GM23338 (cell line): ENCODE measurements around the gene GNLY.

Experiments used
- CREB1 ChIP-seq: fragments of 250-450 bp; sonication (Bioruptor Pico); IDR thresholded peaks from 2 replicates; pipeline ENCODE4 v1.5.0; 2020; ENCODE audit warnings: low read depth, mild to moderate bottlenecking, moderate library complexity
- CTCF ChIP-seq, 2 experiments: fragments of 200-600 bp in 1 of 2; sonication (generic) in 1 of 2; conservative IDR thresholded peaks; 2 replicates each; pipeline versions ENCODE4 v1.5.1 to v1.6.1; 2016 to 2017; ENCODE audit warnings: antibody characterized with exemption in 2 of 2, low read depth in 2 of 2, mild to moderate bottlenecking in 2 of 2, moderate library complexity in 1 of 2
- EZH2 ChIP-seq: fragments of 200-600 bp; sonication (generic); IDR thresholded peaks from one replicate; pipeline ENCODE4 v1.8.0; 2017; ENCODE audit warnings: antibody characterized with exemption, mild to moderate bottlenecking, low read depth; ENCODE audit not compliant: unreplicated experiment
- EZH2phosphoT487 ChIP-seq: fragments of 200-600 bp; sonication (generic); IDR thresholded peaks from one replicate; pipeline ENCODE4 v1.8.1; 2018; ENCODE audit warnings: antibody characterized with exemption; ENCODE audit not compliant: unreplicated experiment
- JUNB ChIP-seq: IDR thresholded peaks from one replicate; pipeline ENCODE4 v1.6.1; 2016; ENCODE audit warnings: antibody characterized with exemption; ENCODE audit not compliant: unreplicated experiment
- POLR2AphosphoS5 ChIP-seq: IDR thresholded peaks from 2 replicates; pipeline ENCODE4 v1.6.1; 2016; ENCODE audit warnings: antibody characterized with exemption, low read depth

- TF ChIP-seq POLR2AphosphoS5 (no peak), CTCF (conservative IDR thresholded peaks at IDR 0.05; ENCODE audit: low read depth in 2 of 2) (no peak), EZH2 (no peak), JUNB (no peak), CREB1 (no peak), EZH2phosphoT487 (no peak)
Measured at GRCh38 chr2:85731606-85732005, 37.4 kb downstream of the GNLY start.
